NOMO-1 treated with DMSO at 0.1 percent for 48 hours (cell line): Measurements from ENCODE around the gene PEAR1.
"Not testable (repeated sequence)": the region's sequence is repeated elsewhere in the genome, so short reads cannot be mapped to it uniquely, and the experiment has no call there.

Experiments used
- DNase-seq: peaks from one replicate; lab custom pipeline; 2025; ENCODE audit not compliant: unreplicated experiment; lab: John Stamatoyannopoulos, UW

The PEAR1 gene

GRCh38 chr1:156914440-156914856, 20.9 kb downstream of the PEAR1 start:
- DNase-seq, result no peak

GRCh38 chr1:156920233-156921052, 26.9 kb downstream of the PEAR1 start, which contains the start of gene LRRC71:
Gene LRRC71, plus strand, starts transcription at chr1:156920632. Its CDS starts 172 bp downstream, at chr1:156920804.
- DNase-seq, result peak; percentile 69

GRCh38 chr1:156921053-156921529, 27.6 kb downstream of the PEAR1 start:
- no peak for DNase-seq

- DNase-seq, result no peak
Measured at GRCh38 chr1:156922986-156923669, 29.6 kb downstream of the PEAR1 start.

- DNase-seq, result no peak
Measured at GRCh38 chr1:156923670-156924477, 30.4 kb downstream of the PEAR1 start.

- DNase-seq, result no peak
Measured at GRCh38 chr1:156924478-156925153, 31.1 kb downstream of the PEAR1 start.

- DNase-seq, result no peak
Measured at GRCh38 chr1:156925154-156926010, 31.9 kb downstream of the PEAR1 start.

GRCh38 chr1:156926175-156926574, 32.7 kb downstream of the PEAR1 start:
- DNase-seq, result no peak

GRCh38 chr1:156926695-156927094, 33.2 kb downstream of the PEAR1 start:
- DNase-seq, result not testable (repeated sequence)

GRCh38 chr1:156927215-156928042, 33.9 kb downstream of the PEAR1 start:
- DNase-seq, result peak; percentile 59

- DNase-seq, result peak; percentile 46
Measured at GRCh38 chr1:156928043-156928602, 34.6 kb downstream of the PEAR1 start.

GRCh38 chr1:156929596-156930238, 36.2 kb downstream of the PEAR1 start:
- DNase-seq, result no peak

GRCh38 chr1:156930483-156930882, 37.0 kb downstream of the PEAR1 start:
- DNase-seq, result no peak

- DNase-seq, result no peak
Measured at GRCh38 chr1:156931211-156931952, 37.9 kb downstream of the PEAR1 start.

GRCh38 chr1:156931974-156932710, 38.6 kb downstream of the PEAR1 start:
- no peak for DNase-seq

- no peak for DNase-seq
Measured at GRCh38 chr1:156933136-156933535, 39.6 kb downstream of the PEAR1 start.
